ENCODE results near the gene KRTAP10-5. TPM values are rescaled to one million over a fixed set of nuclear protein-coding genes. Genes with fewer than 3 reads are reported as not detected.
"Not testable (repeated sequence)": the region's sequence is repeated elsewhere in the genome, so short reads cannot be mapped to it uniquely, and the experiment has no call there.

The KRTAP10-5 gene
- total and polyA plus RNA-seq, 5 donors from 2014 or later: not detected

DNA sequence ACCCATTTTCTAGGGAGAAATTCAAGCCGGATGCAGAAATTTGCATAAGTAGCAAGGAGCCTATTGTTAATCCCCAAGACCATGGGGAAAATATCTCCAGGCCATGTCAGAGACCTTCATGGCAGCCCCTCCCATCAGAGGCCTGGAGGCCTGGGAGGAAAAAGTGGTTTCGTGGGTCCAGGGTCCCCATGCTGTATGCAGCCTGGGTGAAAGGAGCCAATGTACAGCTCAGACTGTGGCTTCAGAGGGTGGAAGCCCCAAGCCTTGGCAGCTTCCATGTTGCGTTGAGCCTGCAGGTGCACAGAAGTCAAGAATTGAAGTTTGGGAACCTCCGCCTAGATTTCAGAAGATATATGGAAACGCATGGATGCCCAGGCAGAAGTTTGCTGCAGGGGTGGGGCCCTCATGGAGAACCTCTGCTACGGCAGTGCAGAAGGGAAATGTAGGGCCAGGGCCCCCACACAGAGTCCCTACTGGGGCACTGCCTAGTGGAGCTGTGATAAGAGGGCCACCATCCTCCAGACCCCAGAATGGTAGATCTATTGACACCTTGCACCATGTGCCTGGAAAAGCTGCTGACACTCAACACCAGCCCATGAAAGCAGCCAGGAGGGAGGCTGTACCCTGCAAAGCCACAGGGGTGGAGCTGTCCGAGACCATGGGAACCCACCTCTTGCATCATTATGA is 29.9 kb upstream of the KRTAP10-5 start:
- DNase-seq; H3K4me1 Mint-ChIP-seq; H3K27me3 Mint-ChIP-seq; H3K36me3 ChIP-seq (ENCODE audit: control insufficient read depth, insufficient read depth, low read length); H3K36me3 Mint-ChIP-seq; H3K27ac ChIP-seq (ENCODE audit: insufficient read depth, low read length, poor library complexity, severe bottlenecking); H3K4me1 ChIP-seq (ENCODE audit: control insufficient read depth, insufficient read depth, low read length, poor library complexity, severe bottlenecking); H3K4me3 ChIP-seq (ENCODE audit: low read depth, low read length); ATAC-seq (ENCODE audit: low read depth in 2 of 2); H3K4me3 Mint-ChIP-seq; H3K27ac Mint-ChIP-seq: not testable (repeated sequence)
- H3K9me3 Mint-ChIP-seq: peaks cover 0 to 31% (median 11%) of the 10 kb centered on the region in 7 donors
- H3K27me3 ChIP-seq (ENCODE audit: control insufficient read depth, insufficient read depth, low read length): peaks cover 10% of the 10 kb centered on the region
- peaks cover 14 to 29% of the 10 kb centered on the region in 2 experiments for H3K9me3 ChIP-seq (ENCODE audit: control insufficient read depth in 2 of 2, low read length in 2 of 2)

DNA sequence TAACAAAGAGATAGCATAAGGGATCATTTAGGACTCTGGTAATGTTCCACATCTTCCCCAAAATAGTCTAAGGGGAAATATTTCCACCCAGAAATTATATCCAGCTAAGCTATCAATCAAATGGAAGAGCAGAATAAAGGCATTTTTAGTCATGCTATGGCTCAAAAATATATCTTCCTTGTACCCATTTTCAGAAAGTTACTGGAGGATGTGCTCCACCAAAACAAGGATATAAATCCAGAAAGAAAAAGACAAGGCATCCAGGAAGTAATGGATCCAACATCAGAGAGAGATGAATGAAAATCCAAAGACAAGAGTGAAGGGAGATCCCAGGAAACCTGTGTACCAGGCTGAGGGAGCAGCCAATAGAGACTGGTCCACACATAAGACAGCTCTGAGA is 28.8 kb upstream of the KRTAP10-5 start:
- H3K4me1 ChIP-seq (ENCODE audit: control insufficient read depth, insufficient read depth, low read length, poor library complexity, severe bottlenecking): no peaks in the 10 kb centered on the region
- ATAC-seq (ENCODE audit: low read depth in 2 of 2) (no peak), DNase-seq (no peak)
- H3K36me3 Mint-ChIP-seq: peaks cover 8% of the 10 kb centered on the region
- no peak overlapping the region for H3K27ac Mint-ChIP-seq
- H3K27me3 ChIP-seq (ENCODE audit: control insufficient read depth, insufficient read depth, low read length): peaks cover 11% of the 10 kb centered on the region
- H3K36me3 ChIP-seq (ENCODE audit: control insufficient read depth, insufficient read depth, low read length): no peaks in the 10 kb centered on the region
- no peak overlapping the region for H3K4me3 Mint-ChIP-seq
- no peak overlapping the region for H3K4me3 ChIP-seq (ENCODE audit: low read depth, low read length)
- peaks cover 0 to 5% (median 1%) of the 10 kb centered on the region in 4 donors for H3K4me1 Mint-ChIP-seq
- peaks cover 14 to 29% of the 10 kb centered on the region in 2 experiments for H3K9me3 ChIP-seq (ENCODE audit: control insufficient read depth in 2 of 2, low read length in 2 of 2)
- H3K27ac ChIP-seq (ENCODE audit: insufficient read depth, low read length, poor library complexity, severe bottlenecking): no peak overlapping the region
- peaks cover 0 to 31% (median 11%) of the 10 kb centered on the region in 7 donors for H3K9me3 Mint-ChIP-seq
- H3K27me3 Mint-ChIP-seq: peaks cover 15% of the 10 kb centered on the region

GRCh38 chr21:44606495-44606894 is 26.1 kb upstream of the KRTAP10-5 start:
- DNase-seq (no peak), ATAC-seq (ENCODE audit: low read depth in 2 of 2) (no peak)
- peaks cover 0 to 5% (median 0%) of the 10 kb centered on the region in 4 donors for H3K4me1 Mint-ChIP-seq
- peaks cover 8% of the 10 kb centered on the region for H3K36me3 Mint-ChIP-seq
- H3K9me3 Mint-ChIP-seq: peaks cover 0 to 28% (median 11%) of the 10 kb centered on the region in 7 donors
- H3K4me3 Mint-ChIP-seq: no peak overlapping the region
- no peak overlapping the region for H3K4me3 ChIP-seq (ENCODE audit: low read depth, low read length)
- H3K27ac Mint-ChIP-seq: no peak overlapping the region
- peaks cover 17% of the 10 kb centered on the region for H3K27me3 ChIP-seq (ENCODE audit: control insufficient read depth, insufficient read depth, low read length)
- H3K4me1 ChIP-seq (ENCODE audit: control insufficient read depth, insufficient read depth, low read length, poor library complexity, severe bottlenecking): no peaks in the 10 kb centered on the region
- H3K27me3 Mint-ChIP-seq: peaks cover 22% of the 10 kb centered on the region
- H3K9me3 ChIP-seq (ENCODE audit: control insufficient read depth in 2 of 2, low read length in 2 of 2): peaks cover 12 to 25% of the 10 kb centered on the region in 2 experiments
- no peaks in the 10 kb centered on the region for H3K36me3 ChIP-seq (ENCODE audit: control insufficient read depth, insufficient read depth, low read length)
- no peak overlapping the region for H3K27ac ChIP-seq (ENCODE audit: insufficient read depth, low read length, poor library complexity, severe bottlenecking)

- H3K9me3 Mint-ChIP-seq: peaks cover 0 to 9% (median 2%) of the 10 kb centered on the region in 7 donors
- H3K4me1 ChIP-seq (ENCODE audit: control insufficient read depth, insufficient read depth, low read length, poor library complexity, severe bottlenecking): no peaks in the 10 kb centered on the region
- H3K4me3 Mint-ChIP-seq: no peak overlapping the region
- H3K27ac ChIP-seq (ENCODE audit: insufficient read depth, low read length, poor library complexity, severe bottlenecking): no peak overlapping the region
- H3K4me1 Mint-ChIP-seq: peaks cover 0 to 5% (median 0%) of the 10 kb centered on the region in 4 donors
- H3K4me3 ChIP-seq (ENCODE audit: low read depth, low read length): no peak overlapping the region
- H3K9me3 ChIP-seq (ENCODE audit: control insufficient read depth in 2 of 2, low read length in 2 of 2): peaks cover under 1 to 5% of the 10 kb centered on the region in 2 experiments
- H3K27me3 Mint-ChIP-seq: peaks cover 28% of the 10 kb centered on the region
- H3K27ac Mint-ChIP-seq: no peak overlapping the region
- peaks cover 3% of the 10 kb centered on the region for H3K36me3 Mint-ChIP-seq
- ATAC-seq (ENCODE audit: low read depth in 2 of 2) (no peak), DNase-seq (no peak)
- H3K36me3 ChIP-seq (ENCODE audit: control insufficient read depth, insufficient read depth, low read length): no peaks in the 10 kb centered on the region
- H3K27me3 ChIP-seq (ENCODE audit: control insufficient read depth, insufficient read depth, low read length): peaks cover 13% of the 10 kb centered on the region
Measured at GRCh38 chr21:44603911-44604310, 23.5 kb upstream of the KRTAP10-5 start.

DNA sequence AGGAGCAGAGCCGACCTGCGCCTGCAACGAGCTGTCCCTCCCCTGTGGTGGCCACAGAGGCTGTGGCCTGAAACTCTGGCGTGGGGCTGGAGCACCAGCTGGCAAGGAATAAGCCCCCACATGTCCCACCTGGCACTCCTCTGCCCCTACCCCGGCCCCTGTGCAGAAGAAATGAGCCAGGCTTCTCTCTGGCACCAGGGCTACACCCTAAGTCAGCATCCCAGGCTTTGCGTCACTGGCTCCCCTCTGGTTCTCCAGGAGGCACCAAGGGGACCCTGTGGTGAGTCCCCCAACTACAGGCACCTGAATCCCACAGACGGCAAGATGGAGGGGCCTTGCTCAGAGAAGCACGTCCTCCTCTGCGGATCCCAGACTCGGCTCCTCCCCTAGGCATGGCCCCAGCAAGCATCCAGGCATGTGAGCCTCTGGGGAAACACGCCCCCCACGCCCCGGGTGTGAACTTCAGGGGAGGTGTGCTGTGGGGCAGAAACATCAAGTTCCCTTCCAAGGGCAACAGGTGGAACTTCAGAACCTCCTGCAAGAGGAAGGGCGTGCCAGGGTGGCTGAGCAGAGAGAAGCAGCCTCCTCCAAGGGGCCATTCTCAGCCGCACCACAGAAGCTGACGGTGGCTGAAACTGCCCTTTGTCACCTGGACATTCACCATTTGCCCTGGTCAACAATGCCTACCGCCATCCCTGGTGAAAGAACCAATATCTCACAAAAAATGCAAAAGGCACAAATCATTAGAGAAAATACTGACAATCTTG is 22.9 kb upstream of the KRTAP10-5 start:
- Mint-ChIP-seq H3K36me3 (peaks cover 3% of the 10 kb centered on the region), H3K27me3 (peaks cover 34% of the 10 kb centered on the region), H3K4me1 (peaks cover 0 to 5% (median 0%) of the 10 kb centered on the region in 4 donors), H3K9me3 (peaks cover 0 to 12% (median 6%) of the 10 kb centered on the region in 7 donors), H3K27ac (no peak overlapping the region), H3K4me3 (no peak overlapping the region)
- H3K4me1 ChIP-seq (ENCODE audit: control insufficient read depth, insufficient read depth, low read length, poor library complexity, severe bottlenecking): no peaks in the 10 kb centered on the region
- peaks cover 1 to 8% of the 10 kb centered on the region in 2 experiments for H3K9me3 ChIP-seq (ENCODE audit: control insufficient read depth in 2 of 2, low read length in 2 of 2)
- H3K36me3 ChIP-seq (ENCODE audit: control insufficient read depth, insufficient read depth, low read length): no peaks in the 10 kb centered on the region
- H3K27me3 ChIP-seq (ENCODE audit: control insufficient read depth, insufficient read depth, low read length): peaks cover 15% of the 10 kb centered on the region
- ATAC-seq (ENCODE audit: low read depth in 2 of 2) (no peak), DNase-seq (no peak)
- H3K4me3 ChIP-seq (ENCODE audit: low read depth, low read length): no peak overlapping the region
- no peak overlapping the region for H3K27ac ChIP-seq (ENCODE audit: insufficient read depth, low read length, poor library complexity, severe bottlenecking)

GRCh38 chr21:44602463-44602850 is 22.1 kb upstream of the KRTAP10-5 start:
- Histone ChIP-seq H3K4me1 (ENCODE audit: control insufficient read depth, insufficient read depth, low read length, poor library complexity, severe bottlenecking) (no peaks in the 10 kb centered on the region), H3K27me3 (ENCODE audit: control insufficient read depth, insufficient read depth, low read length) (peaks cover 13% of the 10 kb centered on the region), H3K9me3 (ENCODE audit: control insufficient read depth in 2 of 2, low read length in 2 of 2) (peaks cover 3 to 8% of the 10 kb centered on the region in 2 experiments), H3K36me3 (ENCODE audit: control insufficient read depth, insufficient read depth, low read length) (no peaks in the 10 kb centered on the region), H3K27ac (ENCODE audit: insufficient read depth, low read length, poor library complexity, severe bottlenecking) (no peak overlapping the region), H3K4me3 (ENCODE audit: low read depth, low read length) (no peak overlapping the region)
- peaks cover 3% of the 10 kb centered on the region for H3K36me3 Mint-ChIP-seq
- peaks cover 0 to 12% (median 6%) of the 10 kb centered on the region in 7 donors for H3K9me3 Mint-ChIP-seq
- no peak overlapping the region for H3K27ac Mint-ChIP-seq
- no peak overlapping the region for H3K4me3 Mint-ChIP-seq
- peaks cover 43% of the 10 kb centered on the region for H3K27me3 Mint-ChIP-seq
- DNase-seq (no peak), ATAC-seq (ENCODE audit: low read depth in 2 of 2) (no peak)
- peaks cover 0 to 5% (median 0%) of the 10 kb centered on the region in 4 donors for H3K4me1 Mint-ChIP-seq

DNA sequence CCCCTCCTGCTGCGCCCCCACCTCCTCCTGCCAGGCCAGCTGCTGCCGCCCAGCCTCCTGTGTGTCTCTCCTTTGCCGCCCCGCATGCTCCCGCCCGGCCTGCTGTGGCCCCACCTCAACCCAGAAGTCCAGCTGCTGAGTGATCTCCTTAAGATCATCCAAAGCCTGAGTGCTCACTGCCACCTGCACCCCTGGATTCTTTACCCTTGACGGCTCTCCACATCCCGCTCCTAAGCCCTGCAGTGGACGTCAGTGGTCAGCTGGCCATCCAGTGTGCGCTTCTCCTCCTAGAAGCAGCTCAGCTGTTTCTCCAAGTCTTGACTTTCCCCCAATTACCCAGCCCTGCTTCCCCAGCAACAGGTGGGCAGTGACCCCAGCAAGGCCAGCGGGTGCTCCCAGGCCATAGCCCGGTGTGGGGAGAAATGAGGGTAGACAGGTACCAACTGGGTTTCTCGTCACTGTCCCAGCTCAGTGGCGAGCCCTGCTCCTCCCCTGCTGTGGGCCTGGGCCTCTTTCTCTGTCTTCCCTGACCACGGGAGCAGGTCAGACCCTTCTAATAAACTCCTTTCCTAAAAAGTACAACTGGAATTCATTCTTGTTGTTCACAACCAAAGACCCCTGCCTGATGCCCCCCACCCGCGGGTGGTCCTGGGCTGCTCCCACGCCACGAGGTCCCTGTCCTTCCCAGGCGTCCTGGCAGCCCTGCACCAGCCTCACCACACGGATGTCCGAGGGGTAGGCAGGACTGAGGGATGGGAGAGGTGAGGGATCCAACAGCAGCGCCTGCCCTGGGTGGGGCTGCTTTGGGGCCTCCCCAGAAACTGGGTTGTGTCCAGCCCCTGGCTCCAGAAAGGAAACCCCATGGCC is 21.4 kb upstream of the KRTAP10-5 start:
- Histone ChIP-seq H3K4me1 (ENCODE audit: control insufficient read depth, insufficient read depth, low read length, poor library complexity, severe bottlenecking) (no peaks in the 10 kb centered on the region), H3K36me3 (ENCODE audit: control insufficient read depth, insufficient read depth, low read length) (no peaks in the 10 kb centered on the region), H3K27me3 (ENCODE audit: control insufficient read depth, insufficient read depth, low read length) (peaks cover 13% of the 10 kb centered on the region), H3K9me3 (ENCODE audit: control insufficient read depth in 2 of 2, low read length in 2 of 2) (peaks cover 3 to 8% of the 10 kb centered on the region in 2 experiments), H3K4me3 (ENCODE audit: low read depth, low read length) (no peak overlapping the region), H3K27ac (ENCODE audit: insufficient read depth, low read length, poor library complexity, severe bottlenecking) (no peak overlapping the region)
- H3K4me3 Mint-ChIP-seq: no peak overlapping the region
- no peak for DNase-seq
- H3K27ac Mint-ChIP-seq: no peak overlapping the region
- H3K4me1 Mint-ChIP-seq: peaks cover 0 to 5% (median 0%) of the 10 kb centered on the region in 4 donors
- ATAC-seq (ENCODE audit: low read depth in 2 of 2): no peak
- peaks cover 0 to 12% (median 6%) of the 10 kb centered on the region in 7 donors for H3K9me3 Mint-ChIP-seq
- H3K36me3 Mint-ChIP-seq: peaks cover 3% of the 10 kb centered on the region
- H3K27me3 Mint-ChIP-seq: peaks cover 46% of the 10 kb centered on the region

Measured in CD4-positive, CD25-positive, alpha-beta regulatory T cell (primary cell).